H1 (cell line): Measurements from ENCODE around the gene CUBN. TPM values are rescaled to one million over a fixed set of nuclear protein-coding genes. Genes with fewer than 3 reads are reported as not detected.

Experiments
- CTCF ChIA-PET: fragments of 300-600 bp; sonication (Branson Sonifier 250); formaldehyde crosslinking; loops from one replicate; lab custom pipeline; 2021; ENCODE audit not compliant: partially characterized antibody; lab: Charles Lee
- POLR2A ChIA-PET: fragments of 300-600 bp; sonication (Branson Sonifier 250); formaldehyde crosslinking; loops from one replicate; lab custom pipeline; 2021; ENCODE audit warnings: inconsistent platforms; ENCODE audit not compliant: partially characterized antibody; lab: Charles Lee
- DNase-seq, 2 experiments: peaks; one replicate each; pipeline versions ENCODE4 v3.0.0 to v3.0.0-alpha.2; 2010 to 2022; ENCODE audit warnings: low spot score in 2 of 2, low read depth in 1 of 2, mixed read lengths in 1 of 2
- FAIRE-seq: peaks from 2 replicates; lab custom pipeline; 2011; peaks lifted over from hg19 to GRCh38; lab: Jason Lieb, UNC
- H2AFZ ChIP-seq: 2 replicates; pipeline ENCODE4 v1.8.1; 2012; ENCODE audit warnings: low read length, inconsistent platforms
- H2AK5ac ChIP-seq: 2 replicates; pipeline ENCODE4 v1.6.1; 2013; ENCODE audit warnings: low read depth, low read length
- H2BK120ac ChIP-seq: replicated peaks from 2 replicates; pipeline ENCODE3; 2013; ENCODE audit warnings: low read depth, low read length, inconsistent platforms
- H2BK12ac ChIP-seq: 2 replicates; pipeline ENCODE4 v1.6.1; 2013; ENCODE audit warnings: low read depth, low read length
- H2BK15ac ChIP-seq: 2 replicates; pipeline ENCODE4 v1.6.1; 2013; ENCODE audit warnings: low read length
- H2BK20ac ChIP-seq: 2 replicates; pipeline ENCODE4 v1.6.1; 2013; ENCODE audit warnings: low read length
- H2BK5ac ChIP-seq: 2 replicates; pipeline ENCODE4 v1.6.1; 2013; ENCODE audit warnings: low read depth, low read length
- H3K14ac ChIP-seq: 2 replicates; pipeline ENCODE4 v1.6.1; 2013; ENCODE audit warnings: inconsistent platforms; ENCODE audit not compliant: insufficient read length
- H3K18ac ChIP-seq: 2 replicates; pipeline ENCODE4 v1.6.1; 2013; ENCODE audit warnings: low read length; ENCODE audit errors: extremely low read depth
- H3K23ac ChIP-seq: 2 replicates; pipeline ENCODE4 v1.6.1; 2013; ENCODE audit warnings: inconsistent platforms; ENCODE audit not compliant: insufficient read length
- H3K23me2 ChIP-seq: 2 replicates; pipeline ENCODE4 v1.6.1; 2013; ENCODE audit warnings: low read depth, low read length
- H3K27ac ChIP-seq: 2 replicates; pipeline ENCODE4 v1.6.1; 2011; ENCODE audit warnings: low read depth, low read length, inconsistent platforms
- H3K27me3 ChIP-seq, 4 experiments: replicated peaks in 1 of 4; 1 replicate in 1 of 4; 2 replicates in 3 of 4; pipeline versions ENCODE4 v1.6.1 to v1.8.1; 2011 to 2013; ENCODE audit warnings: low read length in 3 of 4, mild to moderate bottlenecking in 3 of 4, inconsistent platforms in 2 of 4, mixed read lengths in 2 of 4, moderate library complexity in 1 of 4; ENCODE audit not compliant: control insufficient read depth in 3 of 4, insufficient read depth in 3 of 4; ENCODE audit errors: extremely low read depth in 1 of 4
- H3K36me3 ChIP-seq, 4 experiments: 2 replicates each; pipeline versions ENCODE4 v1.6.1 to v1.8.1; 2011 to 2013; ENCODE audit warnings: mild to moderate bottlenecking in 4 of 4, low read length in 3 of 4, moderate library complexity in 2 of 4, control low read depth in 1 of 4, inconsistent platforms in 1 of 4; ENCODE audit not compliant: insufficient read depth in 4 of 4, control insufficient read depth in 2 of 4
- H3K4ac ChIP-seq: replicated peaks from 2 replicates; pipeline ENCODE3; 2013; ENCODE audit warnings: low read length, low read depth, mixed read lengths, inconsistent platforms; ENCODE audit not compliant: insufficient read length
- H3K4me1 ChIP-seq, 4 experiments: replicated peaks in 1 of 4; 1 replicate in 1 of 4; 2 replicates in 3 of 4; pipeline versions ENCODE4 v1.6.1 to v1.8.1; 2011 to 2013; ENCODE audit warnings: low read length in 3 of 4, inconsistent platforms in 2 of 4, mixed read lengths in 1 of 4; ENCODE audit not compliant: insufficient read depth in 4 of 4, control insufficient read depth in 3 of 4
- H3K4me2 ChIP-seq, 2 experiments: 2 replicates each; pipeline versions ENCODE4 v1.6.1 to v1.8.1; 2011 to 2013; ENCODE audit warnings: low read depth in 2 of 2, low read length in 2 of 2, control low read depth in 1 of 2, inconsistent platforms in 1 of 2, mild to moderate bottlenecking in 1 of 2; ENCODE audit not compliant: insufficient read depth in 1 of 2
- H3K4me3 ChIP-seq, 4 experiments: fragments of 200-600, 300-600 bp in 1 of 4; sonication (generic), shearing (Covaris generic), sonication (Bioruptor Twin) in 1 of 4; 2 replicates each; pipeline versions ENCODE4 v1.5.1 to v1.8.1; 2011 to 2016; ENCODE audit warnings: low read length in 4 of 4, low read depth in 3 of 4, control low read depth in 2 of 4, inconsistent platforms in 2 of 4, mild to moderate bottlenecking in 2 of 4, mixed read lengths in 1 of 4, moderate library complexity in 1 of 4; ENCODE audit not compliant: insufficient read depth in 2 of 4; ENCODE audit errors: extremely low read depth in 1 of 4
- H3K56ac ChIP-seq: replicated peaks from 2 replicates; pipeline ENCODE3; 2013; ENCODE audit warnings: low read depth, mild to moderate bottlenecking, mixed read lengths, low read length, inconsistent platforms; ENCODE audit not compliant: insufficient read length
- H3K79me1 ChIP-seq: 2 replicates; pipeline ENCODE4 v1.6.1; 2013; ENCODE audit warnings: low read depth, low read length, control low read depth
- H3K79me2 ChIP-seq, 2 experiments: 2 replicates each; pipeline versions ENCODE4 v1.6.1 to v1.8.1; 2012 to 2013; ENCODE audit warnings: low read length in 2 of 2, mild to moderate bottlenecking in 2 of 2, inconsistent platforms in 1 of 2; ENCODE audit not compliant: insufficient read depth in 2 of 2, control insufficient read depth in 1 of 2
- H3K9ac ChIP-seq, 4 experiments: replicated peaks in 1 of 4; 1 replicate in 1 of 4; 2 replicates in 3 of 4; pipeline versions ENCODE4 v1.6.1 to v1.8.1; 2011 to 2013; ENCODE audit warnings: low read depth in 3 of 4, low read length in 3 of 4, control low read depth in 2 of 4, mild to moderate bottlenecking in 2 of 4, moderate library complexity in 2 of 4, inconsistent platforms in 1 of 4; ENCODE audit errors: extremely low read depth in 1 of 4
- H3K9me3 ChIP-seq, 2 experiments: 2 replicates each; pipeline versions ENCODE4 v1.6.1 to v1.8.1; 2012 to 2013; ENCODE audit warnings: mild to moderate bottlenecking in 2 of 2, moderate library complexity in 2 of 2, control low read depth in 1 of 2, inconsistent platforms in 1 of 2, low read depth in 1 of 2, low read length in 1 of 2, mixed read lengths in 1 of 2; ENCODE audit not compliant: insufficient read depth in 2 of 2
- H4K20me1 ChIP-seq, 2 experiments: replicated peaks in 1 of 2; 2 replicates each; pipeline versions ENCODE3 to v1.8.1; 2011 to 2013; ENCODE audit warnings: inconsistent platforms in 2 of 2, low read length in 2 of 2, mild to moderate bottlenecking in 1 of 2; ENCODE audit not compliant: insufficient read depth in 2 of 2, control insufficient read depth in 1 of 2
- H4K5ac ChIP-seq: 2 replicates; pipeline ENCODE4 v1.6.1; 2013; ENCODE audit warnings: low read length, low read depth, mixed read lengths, inconsistent platforms; ENCODE audit not compliant: insufficient read length
- H4K8ac ChIP-seq: 2 replicates; pipeline ENCODE4 v1.8.0; 2013; ENCODE audit warnings: mild to moderate bottlenecking, moderate library complexity, low read length, inconsistent platforms; ENCODE audit not compliant: insufficient read depth; ENCODE audit errors: extremely low read depth
- H4K91ac ChIP-seq: replicated peaks from 2 replicates; pipeline ENCODE3; 2013; ENCODE audit warnings: low read length, mixed read lengths, inconsistent platforms; ENCODE audit not compliant: insufficient read length
- RBBP5 ChIP-seq: IDR thresholded peaks from 2 replicates; pipeline ENCODE4 v1.7.1; 2012; ENCODE audit warnings: low read depth, mild to moderate bottlenecking, inconsistent platforms, low read length, moderate library complexity, borderline replicate concordance
- WGBS, 2 experiments: shearing (Covaris generic) in 1 of 2; methylation state at CpG; one replicate each; pipeline versions ENCODE4 v1.1.6 to v1.1.7; 2013 to 2015; ENCODE audit warnings: low lambda C conversion rate in 2 of 2, mixed read lengths in 2 of 2, inconsistent platforms in 1 of 2, low coverage in 1 of 2, missing lambda C conversion rate in 1 of 2; ENCODE audit not compliant: insufficient replicate concordance in 2 of 2, insufficient coverage in 1 of 2, insufficient read length in 1 of 2; ENCODE audit errors: extremely low coverage in 1 of 2, missing lambda C conversion rate in 1 of 2; 5-methylcytosine and 5-hydroxymethylcytosine counted together
- polyA plus RNA-seq, 7 experiments: library from polyadenylated mRNA; depleted of rRNA in 3 of 7; stranded (reverse) in 5 of 7; unstranded in 2 of 7; fragments of >200 nt in 5 of 7; fragments of 200-250 nt in 2 of 7; gene quantifications; 1 replicate in 5 of 7; 2 replicates in 1 of 7; 4 replicates in 1 of 7; pipeline versions ENCODE4 v1.2.1 to v1.2.3, GENCODE V29; 2011 to 2013; ENCODE audit warnings: missing spikeins in 2 of 7, mixed read lengths in 2 of 7
- total RNA-seq: library from RNA; stranded (reverse); fragmentation: NEBNext Ultra II Directional; extraction: Animal tissue kit (Norgen Biotek cat#: 25700); gene quantifications from 2 replicates; pipeline ENCODE4 v1.2.1, GENCODE V29; 2021
- TF ChIP-seq, protein P1 (sequence below): IDR thresholded peaks from 2 replicates; pipeline ENCODE4 v1.6.1; 2011; ENCODE audit warnings: low read depth, mild to moderate bottlenecking, low read length; ENCODE audit not compliant: insufficient read depth
- TF ChIP-seq, protein P2 (sequence below): IDR thresholded peaks from 2 replicates; pipeline ENCODE4 v1.6.1; 2012; ENCODE audit warnings: low read length, inconsistent platforms

CUBN gene
- total and polyA plus RNA-seq, 2 of the 8 experiments (the other 6 are each of a cell fraction or from before 2014, with no cell fraction given): 0.04 to 0.08 TPM

DNA sequence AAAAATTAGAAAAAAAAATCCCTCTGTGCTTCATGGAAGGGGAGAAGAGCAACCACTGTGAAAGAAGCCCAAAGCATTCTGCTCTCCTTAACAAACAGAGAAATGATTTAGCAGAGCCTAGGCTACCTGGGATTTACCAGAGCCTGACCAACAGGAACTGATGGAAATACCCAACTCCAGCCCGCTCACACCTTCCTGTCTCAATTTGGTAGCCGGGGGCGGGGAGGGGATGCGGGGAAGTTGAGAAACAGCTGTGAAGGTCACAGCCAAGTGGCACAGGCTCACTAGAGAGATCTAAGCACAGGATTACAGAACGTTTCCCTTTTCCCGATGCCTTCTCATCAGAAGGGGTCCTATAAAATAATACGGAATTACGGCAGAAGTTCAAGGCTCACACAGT, 330.0 kb downstream of the CUBN start:
- Histone ChIP-seq H2BK15ac (no peak overlapping the region), H2BK12ac (no peak overlapping the region), H3K4me1 (no peaks in the 10 kb centered on the region), H3K27ac (no peak overlapping the region), H3K79me1 (no peaks in the 10 kb centered on the region; the same call in 1 of the 2 replicates), H3K4me3 (no peak overlapping the region), H4K91ac (no peak overlapping the region), H3K14ac (no peak overlapping the region), H3K18ac (no peak overlapping the region), H2AFZ (no peak overlapping the region), H3K23ac (no peak overlapping the region), H2BK20ac (no peak overlapping the region), H3K56ac (no peak overlapping the region), H3K36me3 (no peaks in the 10 kb centered on the region; a peak in 1 of 8 replicates), H4K5ac (no peak overlapping the region), H4K20me1 (peaks cover 0 to 1% of the 10 kb centered on the region in 2 experiments), H4K8ac (no peak overlapping the region), H2BK5ac (no peak overlapping the region), H3K27me3 (no peaks in the 10 kb centered on the region), H2BK120ac (no peak overlapping the region), H3K4ac (no peak overlapping the region), H3K23me2 (peaks cover 2% of the 10 kb centered on the region; the same call in 1 of the 2 replicates), H2AK5ac (no peak overlapping the region), H3K9ac (no peak overlapping the region), H3K4me2 (no peak overlapping the region), H3K9me3 (no peaks in the 10 kb centered on the region; a peak in 1 of 4 replicates), H3K79me2 (peaks cover 0 to 40% of the 10 kb centered on the region in 2 experiments; a peak in 3 of 4 replicates)
- DNase-seq (no peak), FAIRE-seq (no peak)
- WGBS, 2 experiments: 87% methylated on average over 8 of the region's 8 CpGs; no CpG with 5 or more reads in 1 of the 2 experiments
- no peak for TF ChIP-seq RBBP5
- TF ChIP-seq, protein P1, sequence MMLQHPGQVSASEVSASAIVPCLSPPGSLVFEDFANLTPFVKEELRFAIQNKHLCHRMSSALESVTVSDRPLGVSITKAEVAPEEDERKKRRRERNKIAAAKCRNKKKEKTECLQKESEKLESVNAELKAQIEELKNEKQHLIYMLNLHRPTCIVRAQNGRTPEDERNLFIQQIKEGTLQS: no peak
- TF ChIP-seq, protein P2, sequence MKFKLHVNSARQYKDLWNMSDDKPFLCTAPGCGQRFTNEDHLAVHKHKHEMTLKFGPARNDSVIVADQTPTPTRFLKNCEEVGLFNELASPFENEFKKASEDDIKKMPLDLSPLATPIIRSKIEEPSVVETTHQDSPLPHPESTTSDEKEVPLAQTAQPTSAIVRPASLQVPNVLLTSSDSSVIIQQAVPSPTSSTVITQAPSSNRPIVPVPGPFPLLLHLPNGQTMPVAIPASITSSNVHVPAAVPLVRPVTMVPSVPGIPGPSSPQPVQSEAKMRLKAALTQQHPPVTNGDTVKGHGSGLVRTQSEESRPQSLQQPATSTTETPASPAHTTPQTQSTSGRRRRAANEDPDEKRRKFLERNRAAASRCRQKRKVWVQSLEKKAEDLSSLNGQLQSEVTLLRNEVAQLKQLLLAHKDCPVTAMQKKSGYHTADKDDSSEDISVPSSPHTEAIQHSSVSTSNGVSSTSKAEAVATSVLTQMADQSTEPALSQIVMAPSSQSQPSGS: no peak
- POLR2A ChIA-PET: no interaction called here
- CTCF ChIA-PET: interaction anchor here (1.0 kb wide), 1 partner anchor 10 kb away, joined by 3 read pairs; no protein-coding TSS in a partner anchor
